Body of pancreas (tissue), 4 donors: ENCODE measurements around the gene TMEM181.

Experiments
- POLR2A ChIP-seq, 3 donors: fragments of 450-650 bp; IDR thresholded peaks; one replicate each; pipeline ENCODE4 v1.6.1; 2016; ENCODE audit warnings: antibody characterized with exemption in 3 of 3, mild to moderate bottlenecking in 2 of 3
- TF ChIP-seq, protein P1 (sequence below), 7 experiments: fragments of 450-650 bp in 4 of 7; fragments of 200-600 bp in 3 of 7; sonication (generic) in 3 of 7; IDR thresholded peaks; one replicate each; pipeline ENCODE4 v1.5.1; 2016 to 2019; ENCODE audit warnings: antibody characterized with exemption in 7 of 7

GRCh38 chr6:158629367-158630221 is 69.7 kb downstream of the TMEM181 start:
- TF ChIP-seq, protein P1, sequence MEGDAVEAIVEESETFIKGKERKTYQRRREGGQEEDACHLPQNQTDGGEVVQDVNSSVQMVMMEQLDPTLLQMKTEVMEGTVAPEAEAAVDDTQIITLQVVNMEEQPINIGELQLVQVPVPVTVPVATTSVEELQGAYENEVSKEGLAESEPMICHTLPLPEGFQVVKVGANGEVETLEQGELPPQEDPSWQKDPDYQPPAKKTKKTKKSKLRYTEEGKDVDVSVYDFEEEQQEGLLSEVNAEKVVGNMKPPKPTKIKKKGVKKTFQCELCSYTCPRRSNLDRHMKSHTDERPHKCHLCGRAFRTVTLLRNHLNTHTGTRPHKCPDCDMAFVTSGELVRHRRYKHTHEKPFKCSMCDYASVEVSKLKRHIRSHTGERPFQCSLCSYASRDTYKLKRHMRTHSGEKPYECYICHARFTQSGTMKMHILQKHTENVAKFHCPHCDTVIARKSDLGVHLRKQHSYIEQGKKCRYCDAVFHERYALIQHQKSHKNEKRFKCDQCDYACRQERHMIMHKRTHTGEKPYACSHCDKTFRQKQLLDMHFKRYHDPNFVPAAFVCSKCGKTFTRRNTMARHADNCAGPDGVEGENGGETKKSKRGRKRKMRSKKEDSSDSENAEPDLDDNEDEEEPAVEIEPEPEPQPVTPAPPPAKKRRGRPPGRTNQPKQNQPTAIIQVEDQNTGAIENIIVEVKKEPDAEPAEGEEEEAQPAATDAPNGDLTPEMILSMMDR (IDR thresholded peaks at IDR 0.05), result peak in 4 of 7 experiments; percentile 29 to 40 (median 34)
- no peak for TF ChIP-seq POLR2A (IDR thresholded peaks at IDR 0.05)
